ENCODE measurements around the gene S100B.

DNA sequence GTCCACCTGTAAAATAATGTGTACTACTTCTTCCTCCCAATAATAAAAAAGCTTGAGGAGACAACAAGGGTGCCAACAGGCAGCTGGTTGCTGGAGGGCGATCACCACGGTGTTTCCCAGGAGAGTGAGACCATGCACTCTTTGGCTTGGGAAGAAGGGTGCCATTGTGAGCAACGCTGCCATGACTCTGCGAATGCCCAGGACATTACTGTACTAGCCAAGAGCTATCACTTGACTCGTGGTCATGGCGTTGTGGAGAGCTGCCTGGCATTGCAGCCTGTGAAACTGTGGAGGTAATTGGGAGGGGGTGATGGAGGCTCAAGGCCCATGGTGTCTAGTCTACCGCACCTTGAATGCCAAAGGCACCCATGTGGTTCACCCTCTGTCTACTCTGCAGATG is 16.0 kb upstream of the S100B start:
- TF ChIP-seq POLR2A (IDR thresholded peaks at IDR 0.05; ENCODE audit: low read length) (no peak), GATA1 (IDR thresholded peaks at IDR 0.05; ENCODE audit: low read depth, low read length) (no peak)

Data from erythroblast (primary cell).